Mononuclear cell (primary cell): ENCODE measurements around the gene CA10. TPM values are rescaled to one million over a fixed set of nuclear protein-coding genes. Genes with fewer than 3 reads are reported as not detected.

Experiments
- H3K27me3 ChIP-seq: 2 replicates; pipeline ENCODE4 v1.6.0; 2011; ENCODE audit warnings: low read length, control low read depth; ENCODE audit not compliant: insufficient read depth
- H3K4me1 ChIP-seq: 2 replicates; pipeline ENCODE4 v1.5.1; 2011; ENCODE audit warnings: mild to moderate bottlenecking, low read length, control low read depth; ENCODE audit not compliant: insufficient read depth
- H3K4me3 ChIP-seq: 2 replicates; pipeline ENCODE4 v1.5.1; 2011; ENCODE audit warnings: mild to moderate bottlenecking, low read length, moderate library complexity
- H3K9me3 ChIP-seq: 2 replicates; pipeline ENCODE4 v1.5.1; 2011; ENCODE audit warnings: low read depth, mild to moderate bottlenecking, control low read depth, low read length
- total RNA-seq: library from RNA; depleted of rRNA; stranded (reverse); fragments of >200 nt; gene quantifications from one replicate; pipeline ENCODE4 v1.2.3, GENCODE V29; 2012

CA10 gene
- total RNA-seq, 1 donor: 0.10 TPM

DNA sequence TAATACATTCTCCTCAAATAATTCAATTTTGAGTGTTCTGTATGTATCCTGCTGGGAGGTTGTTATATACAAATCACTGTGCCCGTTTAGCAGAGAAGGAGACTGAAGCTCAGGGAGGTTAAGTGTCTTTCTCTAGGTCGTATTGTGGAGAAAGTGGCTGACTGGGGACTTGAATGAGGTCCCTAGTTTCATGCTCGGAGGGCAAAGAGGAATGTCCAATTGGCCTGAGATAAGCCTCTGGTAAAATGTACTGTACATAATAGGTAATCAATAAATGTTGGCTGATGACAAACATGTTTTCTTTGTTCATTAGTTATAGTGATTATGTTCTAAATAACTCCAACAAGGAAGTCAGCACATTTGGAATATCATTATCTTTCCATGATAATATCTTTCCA lies 455.6 kb downstream of the CA10 start:
- Histone ChIP-seq H3K9me3 (no peaks in the 10 kb centered on the region), H3K27me3 (no peaks in the 10 kb centered on the region), H3K4me3 (no peak overlapping the region), H3K4me1 (no peaks in the 10 kb centered on the region)

DNA sequence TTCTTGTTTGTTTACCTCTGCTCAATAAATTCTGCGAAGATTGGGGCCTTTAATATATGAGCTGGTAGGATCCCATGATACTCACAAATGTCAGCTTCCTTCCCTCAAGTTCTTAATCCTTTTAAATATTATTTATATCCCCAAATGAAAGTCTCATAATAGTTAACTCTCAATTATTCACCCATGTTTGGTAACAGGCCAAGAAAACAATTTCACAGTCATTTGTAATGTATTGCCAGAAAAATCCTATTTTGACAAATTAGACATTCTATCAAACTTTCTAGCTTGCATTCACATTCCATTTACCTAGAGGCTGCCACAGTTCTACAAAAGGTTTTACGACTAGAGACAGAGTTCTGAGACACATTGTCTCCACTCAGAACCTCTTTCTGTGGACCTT lies 457.0 kb downstream of the CA10 start:
- no peaks in the 10 kb centered on the region for H3K27me3 ChIP-seq
- no peak overlapping the region for H3K4me3 ChIP-seq
- no peaks in the 10 kb centered on the region for H3K9me3 ChIP-seq
- no peaks in the 10 kb centered on the region for H3K4me1 ChIP-seq

DNA sequence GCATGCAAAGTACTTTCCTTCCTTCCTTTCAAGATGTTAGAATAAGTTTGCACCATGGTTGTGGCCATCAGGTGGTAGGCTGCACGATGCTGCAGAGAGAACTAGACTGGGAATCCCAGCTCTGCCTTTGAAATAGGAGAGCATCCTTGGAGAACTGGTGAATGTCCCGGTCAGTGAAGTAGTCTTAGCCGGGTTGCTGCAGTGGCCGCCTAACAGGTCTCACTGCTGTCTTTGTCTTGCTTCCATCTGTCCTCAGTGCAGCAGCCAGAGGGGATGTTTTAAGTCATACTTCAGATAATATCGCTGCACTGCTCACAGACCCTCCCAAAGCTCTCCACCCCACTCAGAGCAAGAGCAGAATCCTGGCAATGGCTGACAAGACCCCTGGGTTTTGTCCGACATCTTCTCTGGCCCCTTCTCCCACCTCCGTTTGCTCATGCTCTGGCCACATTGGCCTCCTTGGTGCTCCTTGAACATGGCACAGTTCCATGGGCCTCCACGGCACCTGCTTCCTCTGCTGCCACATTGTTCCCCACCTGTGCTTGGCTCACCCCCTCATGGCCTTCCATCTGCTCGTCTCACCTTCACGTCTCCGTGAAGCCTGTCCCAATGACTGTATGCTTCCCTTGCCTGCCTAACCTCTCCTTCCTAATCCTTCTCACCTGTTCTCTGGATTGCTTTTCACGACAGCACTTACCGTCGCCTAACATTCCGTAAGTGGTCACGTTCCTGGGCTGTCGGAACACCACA lies 458.3 kb downstream of the CA10 start:
- Histone ChIP-seq H3K4me1 (no peaks in the 10 kb centered on the region), H3K4me3 (no peak overlapping the region), H3K27me3 (no peaks in the 10 kb centered on the region), H3K9me3 (no peaks in the 10 kb centered on the region)

DNA sequence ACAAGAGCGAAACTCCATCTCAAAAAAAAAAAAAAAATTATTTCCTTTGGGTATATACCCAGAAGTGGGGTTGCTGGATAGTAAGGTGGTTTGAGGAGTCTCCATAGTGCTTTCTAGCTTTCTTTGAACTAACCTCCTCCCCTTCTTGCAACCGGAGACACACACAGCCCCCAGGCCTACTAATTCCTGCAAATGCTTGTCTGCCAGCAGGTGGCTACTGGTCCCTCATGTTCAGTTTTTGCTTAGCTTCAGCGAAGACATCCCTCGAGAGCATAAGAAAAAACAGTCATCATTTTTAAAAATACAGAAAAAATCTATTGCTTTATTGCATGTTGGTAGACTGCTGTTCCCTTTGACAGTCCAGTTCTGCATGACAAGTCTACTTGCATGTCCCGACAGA lies 459.2 kb downstream of the CA10 start:
- H3K27me3 ChIP-seq: no peaks in the 10 kb centered on the region
- no peaks in the 10 kb centered on the region for H3K9me3 ChIP-seq
- no peaks in the 10 kb centered on the region for H3K4me1 ChIP-seq
- H3K4me3 ChIP-seq: no peak overlapping the region

DNA sequence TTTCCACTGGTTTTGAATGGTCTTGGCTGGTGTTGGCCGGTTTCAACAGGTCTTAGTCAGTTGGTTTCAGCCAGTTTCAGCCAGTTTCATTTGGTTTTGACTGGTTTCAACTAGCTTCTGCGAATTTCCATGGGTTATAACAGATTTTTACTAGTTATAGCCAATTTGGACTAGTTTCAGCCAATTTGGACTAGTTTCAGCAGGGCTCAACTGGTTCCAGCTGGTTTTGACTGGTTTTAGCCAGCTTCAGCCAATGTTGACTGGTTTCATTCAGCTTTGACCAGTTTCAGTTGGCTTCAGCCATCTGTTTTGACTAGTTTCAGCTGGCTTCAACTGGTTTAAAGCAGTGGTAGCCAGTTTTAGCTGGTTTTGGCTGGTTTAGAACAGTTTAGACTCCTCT lies 465.6 kb downstream of the CA10 start:
- H3K4me3 ChIP-seq: no peak overlapping the region
- H3K9me3 ChIP-seq: no peaks in the 10 kb centered on the region
- no peaks in the 10 kb centered on the region for H3K4me1 ChIP-seq
- H3K27me3 ChIP-seq: peaks cover 2% of the 10 kb centered on the region

DNA sequence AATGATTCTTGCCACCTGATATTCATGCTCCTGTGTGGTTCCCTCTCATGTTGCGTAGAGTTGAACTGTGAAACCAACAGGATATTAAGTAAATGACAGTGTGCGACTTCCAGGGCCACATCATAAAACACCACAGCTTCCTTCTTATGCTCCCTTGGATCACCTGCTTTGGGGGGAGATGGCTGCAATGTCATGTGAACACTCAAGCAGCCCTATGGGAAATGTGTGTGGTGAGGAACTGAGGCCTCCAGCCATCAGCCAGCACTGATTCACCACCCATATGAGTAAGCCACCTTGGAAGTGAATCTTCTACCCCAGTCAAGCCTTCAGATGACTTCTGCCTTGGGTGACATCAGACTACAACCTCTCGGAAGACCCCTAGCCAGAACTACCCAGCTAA lies 470.6 kb downstream of the CA10 start:
- H3K4me3 ChIP-seq: no peak overlapping the region
- no peaks in the 10 kb centered on the region for H3K4me1 ChIP-seq
- H3K27me3 ChIP-seq: peaks cover under 1% of the 10 kb centered on the region
- H3K9me3 ChIP-seq: no peaks in the 10 kb centered on the region

DNA sequence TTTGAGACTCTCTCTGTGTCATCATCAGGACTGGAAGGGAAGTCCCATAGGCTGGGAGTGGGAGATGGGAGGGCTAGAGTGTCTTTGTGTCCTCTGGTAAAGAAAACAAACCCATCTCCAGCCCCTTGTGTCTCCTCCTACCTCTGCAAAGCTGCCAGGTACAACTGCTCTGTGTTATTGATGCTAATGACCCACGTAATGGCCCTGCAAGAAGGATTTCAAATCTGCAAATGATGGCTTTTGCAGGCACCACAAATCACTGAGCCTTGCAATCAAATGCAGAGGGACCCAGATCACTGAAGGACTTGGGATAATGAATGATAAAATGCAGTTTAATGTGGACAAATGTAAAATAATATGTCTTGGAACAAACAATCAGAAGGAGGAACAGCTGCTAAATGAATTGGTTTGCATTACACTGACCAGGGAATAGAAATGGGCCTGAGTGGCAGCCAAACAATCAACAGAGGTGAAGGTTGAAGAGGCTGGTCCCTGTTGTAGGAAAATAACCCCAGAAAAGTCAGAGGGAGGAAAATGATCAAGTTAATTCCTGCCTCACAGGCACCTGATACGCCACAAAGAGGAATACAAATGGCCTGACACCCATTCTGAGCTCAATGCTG lies 473.1 kb downstream of the CA10 start:
- H3K27me3 ChIP-seq: no peaks in the 10 kb centered on the region
- H3K4me1 ChIP-seq: no peaks in the 10 kb centered on the region
- H3K9me3 ChIP-seq: no peaks in the 10 kb centered on the region
- no peak overlapping the region for H3K4me3 ChIP-seq

DNA sequence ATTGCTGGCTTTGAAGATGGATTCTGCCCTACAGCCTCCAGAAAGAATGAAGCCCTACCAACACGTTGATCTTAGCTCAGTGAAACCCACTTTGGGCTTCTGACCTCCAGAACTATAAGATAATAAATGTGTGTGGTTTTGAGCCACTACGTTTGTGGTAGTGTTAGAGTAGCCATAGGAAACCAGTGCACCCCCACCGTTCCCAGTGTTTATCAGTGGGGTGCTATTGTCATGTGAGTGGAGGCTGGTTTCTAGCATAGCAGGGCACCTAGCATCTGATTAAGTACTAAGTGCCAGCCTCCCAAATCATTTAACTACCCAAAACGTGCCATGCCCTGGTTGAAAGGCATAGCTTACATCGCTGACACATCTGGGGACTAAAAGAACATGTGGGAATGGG lies 474.3 kb downstream of the CA10 start:
- Histone ChIP-seq H3K4me3 (no peak overlapping the region), H3K27me3 (no peaks in the 10 kb centered on the region), H3K9me3 (no peaks in the 10 kb centered on the region), H3K4me1 (no peaks in the 10 kb centered on the region)

DNA sequence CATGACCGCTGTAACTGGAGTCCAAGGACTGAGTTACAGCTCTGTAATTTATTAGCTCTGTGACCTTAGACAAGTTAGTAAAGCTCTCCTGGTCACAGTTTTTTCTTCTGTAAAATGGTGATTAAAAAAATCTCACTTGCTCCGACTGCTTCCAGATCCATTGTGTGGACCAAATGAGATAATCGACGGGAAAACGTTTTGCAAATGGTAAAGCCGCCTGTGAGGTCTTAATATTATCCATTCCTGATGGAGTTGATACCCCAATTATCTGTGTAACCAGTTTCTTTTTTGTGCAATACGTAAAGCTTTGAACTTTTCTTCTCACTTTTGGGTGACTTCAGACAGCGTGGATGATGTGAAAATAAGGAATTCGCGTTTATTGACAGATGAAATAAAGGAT lies 475.2 kb downstream of the CA10 start:
- H3K9me3 ChIP-seq: no peaks in the 10 kb centered on the region
- H3K4me1 ChIP-seq: no peaks in the 10 kb centered on the region
- H3K4me3 ChIP-seq: no peak overlapping the region
- H3K27me3 ChIP-seq: no peaks in the 10 kb centered on the region

DNA sequence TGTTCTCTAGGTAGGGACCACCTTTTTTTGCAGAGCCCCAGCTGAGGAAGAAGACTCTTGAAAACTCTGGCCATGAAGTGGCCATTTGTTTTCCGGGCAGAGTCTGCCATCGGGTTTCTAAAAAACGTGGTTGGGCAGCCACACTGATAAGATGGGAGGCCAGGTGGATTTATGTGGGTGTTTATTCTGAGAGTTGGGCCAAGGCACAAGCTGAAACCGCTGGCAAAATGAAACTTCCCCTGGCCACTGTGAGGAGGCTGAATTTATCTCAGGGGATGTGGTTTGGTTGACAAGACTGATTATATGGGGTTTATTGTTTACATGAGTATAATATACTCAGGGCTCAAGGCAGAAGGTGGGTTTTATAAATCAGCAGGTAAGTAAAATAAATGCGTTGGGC lies 476.4 kb downstream of the CA10 start:
- no peaks in the 10 kb centered on the region for H3K9me3 ChIP-seq
- no peaks in the 10 kb centered on the region for H3K27me3 ChIP-seq
- H3K4me1 ChIP-seq: no peaks in the 10 kb centered on the region
- H3K4me3 ChIP-seq: no peak overlapping the region

DNA sequence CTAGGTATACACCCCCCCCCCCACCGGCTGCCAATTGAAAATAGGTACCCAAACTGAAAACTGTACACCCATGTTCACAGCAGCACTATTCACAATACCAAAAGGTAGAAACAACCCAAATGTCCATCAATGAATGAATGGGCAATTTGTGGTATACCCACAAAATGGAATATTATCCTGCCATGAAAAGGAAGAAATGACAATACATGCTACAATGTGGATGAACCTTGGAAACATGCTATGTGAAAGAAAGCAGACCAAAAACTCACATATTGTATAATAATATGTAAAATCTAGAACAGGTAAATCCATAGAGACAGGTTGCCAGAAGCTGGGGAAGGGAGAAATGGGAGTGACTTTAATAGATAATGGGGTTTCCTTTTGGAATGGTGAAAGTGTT lies 480.6 kb downstream of the CA10 start:
- H3K4me3 ChIP-seq: no peak overlapping the region
- H3K9me3 ChIP-seq: no peaks in the 10 kb centered on the region
- H3K4me1 ChIP-seq: no peaks in the 10 kb centered on the region
- H3K27me3 ChIP-seq: no peaks in the 10 kb centered on the region

DNA sequence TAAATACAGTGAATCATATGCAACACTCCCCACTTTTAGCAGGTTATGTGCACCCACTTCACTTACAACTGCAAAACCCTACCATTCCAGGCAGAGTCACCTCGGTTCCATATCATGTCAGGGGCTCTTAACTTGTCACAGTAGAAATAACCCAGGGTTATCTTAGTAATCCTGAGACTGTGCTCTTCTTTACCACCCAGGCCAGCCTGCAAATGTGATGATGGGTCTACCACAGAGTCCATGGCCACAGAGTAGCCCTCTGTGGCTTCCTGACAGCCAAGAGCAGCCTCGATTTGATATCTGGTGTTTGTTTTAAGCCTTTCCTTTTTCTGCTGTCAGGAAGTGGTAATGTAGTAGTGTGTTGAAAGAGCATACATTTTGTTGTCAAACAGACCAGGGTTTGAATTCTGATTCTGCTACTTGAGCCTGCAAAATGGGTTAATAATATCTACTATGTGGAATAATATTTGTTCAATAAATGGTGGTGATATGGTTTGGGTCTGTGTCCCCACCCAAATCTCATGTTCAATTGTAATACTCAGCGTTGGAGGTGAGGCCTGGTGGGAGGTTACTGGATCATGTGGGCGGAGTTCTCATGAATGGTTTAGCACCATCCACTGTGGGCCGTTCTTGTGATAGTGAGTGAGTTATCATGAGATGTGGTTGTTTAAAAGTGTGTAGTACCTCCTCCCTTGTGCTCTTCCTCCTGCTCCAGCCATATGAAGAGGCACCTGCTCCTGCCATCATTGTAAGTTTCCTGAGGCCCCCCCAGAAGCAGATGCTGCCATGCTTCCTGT lies 481.6 kb downstream of the CA10 start:
- H3K4me1 ChIP-seq: no peaks in the 10 kb centered on the region
- H3K27me3 ChIP-seq: no peaks in the 10 kb centered on the region
- no peak overlapping the region for H3K4me3 ChIP-seq
- H3K9me3 ChIP-seq: no peaks in the 10 kb centered on the region

DNA sequence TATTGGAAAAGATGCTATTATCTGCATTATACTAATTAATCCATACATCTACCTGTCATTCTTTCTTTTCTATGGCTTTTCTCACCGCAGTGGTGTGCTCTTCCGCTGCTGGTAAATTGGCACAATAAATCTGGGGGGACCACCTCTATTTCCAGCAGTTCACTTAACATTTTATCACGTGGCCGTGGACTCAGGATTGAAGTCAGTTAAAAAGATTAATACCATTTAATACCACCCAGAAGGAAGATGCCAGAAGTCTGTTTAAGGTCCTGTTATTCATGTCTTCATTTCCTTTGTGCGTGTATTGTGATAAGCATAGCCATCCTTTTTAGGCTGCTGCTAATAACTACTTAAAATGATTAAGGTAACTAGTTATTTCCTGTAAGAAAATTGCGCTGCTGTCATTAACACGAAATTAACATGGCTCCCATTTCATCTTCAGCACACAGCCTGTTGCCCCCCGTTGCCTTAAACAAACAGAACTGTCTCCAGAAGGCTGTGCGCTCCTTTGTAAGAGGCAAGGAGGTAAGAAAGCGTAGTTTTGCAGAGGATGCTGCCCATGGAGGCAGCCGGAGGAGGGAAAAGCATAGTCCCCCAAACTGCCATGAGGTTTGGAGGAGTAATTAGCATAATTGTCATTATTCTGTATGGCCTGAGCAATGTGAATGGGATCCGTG lies 483.8 kb downstream of the CA10 start:
- no peak overlapping the region for H3K4me3 ChIP-seq
- H3K9me3 ChIP-seq: no peaks in the 10 kb centered on the region
- H3K4me1 ChIP-seq: no peaks in the 10 kb centered on the region
- H3K27me3 ChIP-seq: no peaks in the 10 kb centered on the region

DNA sequence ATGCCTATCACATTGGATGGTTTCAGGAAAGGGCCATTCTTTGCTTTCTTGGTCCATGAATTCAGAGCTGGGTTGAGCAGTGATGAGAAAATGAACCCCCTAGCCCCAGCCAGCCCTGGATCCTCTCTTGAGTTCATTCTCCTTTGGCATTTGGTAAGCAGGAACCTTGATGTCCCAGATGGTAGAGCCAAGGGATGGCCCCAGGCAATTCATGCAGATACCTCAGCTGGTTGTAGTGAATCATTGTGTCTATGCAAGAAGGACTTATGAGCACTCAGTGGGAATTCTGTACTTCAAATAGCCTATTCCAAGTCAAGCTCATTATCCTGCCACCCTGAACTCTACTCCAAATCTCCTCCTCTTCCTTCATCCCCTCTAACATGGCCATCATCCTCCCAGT lies 485.4 kb downstream of the CA10 start:
- no peaks in the 10 kb centered on the region for H3K4me1 ChIP-seq
- H3K27me3 ChIP-seq: no peaks in the 10 kb centered on the region
- H3K4me3 ChIP-seq: no peak overlapping the region
- H3K9me3 ChIP-seq: no peaks in the 10 kb centered on the region

DNA sequence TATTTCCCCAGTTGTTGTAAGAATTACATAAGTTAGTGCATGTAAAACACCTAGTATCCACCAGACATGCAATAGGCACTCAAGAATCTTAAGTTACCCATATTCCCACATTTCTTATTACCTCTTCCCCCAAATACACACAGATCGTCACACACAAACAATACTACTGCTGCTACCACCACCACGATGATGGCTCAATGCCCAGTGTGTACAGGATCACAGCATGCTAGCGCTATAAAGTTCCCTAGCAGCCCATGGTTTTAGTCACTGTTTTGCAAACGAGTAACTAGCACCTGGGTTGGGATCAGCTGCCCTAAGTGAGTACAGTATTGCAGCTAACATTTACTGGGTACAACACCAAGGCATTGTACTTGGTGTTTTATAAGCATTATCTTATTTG lies 486.4 kb downstream of the CA10 start:
- Histone ChIP-seq H3K9me3 (no peaks in the 10 kb centered on the region), H3K4me1 (no peaks in the 10 kb centered on the region), H3K4me3 (no peak overlapping the region), H3K27me3 (no peaks in the 10 kb centered on the region)
